ENCODE measurements around the gene NLRC3.

GRCh38 chr16:3599922-3600321, 22.7 kb upstream of the NLRC3 start:
- TF ChIP-seq USF1 (IDR thresholded peaks at IDR 0.05; ENCODE audit: borderline replicate concordance, low read depth) (no peak), POLR2AphosphoS5 (IDR thresholded peaks at IDR 0.05; ENCODE audit: low read depth, low read length) (no peak), YY1 (IDR thresholded peaks at IDR 0.05; ENCODE audit: low read depth) (no peak)
- TF ChIP-seq, protein P1, sequence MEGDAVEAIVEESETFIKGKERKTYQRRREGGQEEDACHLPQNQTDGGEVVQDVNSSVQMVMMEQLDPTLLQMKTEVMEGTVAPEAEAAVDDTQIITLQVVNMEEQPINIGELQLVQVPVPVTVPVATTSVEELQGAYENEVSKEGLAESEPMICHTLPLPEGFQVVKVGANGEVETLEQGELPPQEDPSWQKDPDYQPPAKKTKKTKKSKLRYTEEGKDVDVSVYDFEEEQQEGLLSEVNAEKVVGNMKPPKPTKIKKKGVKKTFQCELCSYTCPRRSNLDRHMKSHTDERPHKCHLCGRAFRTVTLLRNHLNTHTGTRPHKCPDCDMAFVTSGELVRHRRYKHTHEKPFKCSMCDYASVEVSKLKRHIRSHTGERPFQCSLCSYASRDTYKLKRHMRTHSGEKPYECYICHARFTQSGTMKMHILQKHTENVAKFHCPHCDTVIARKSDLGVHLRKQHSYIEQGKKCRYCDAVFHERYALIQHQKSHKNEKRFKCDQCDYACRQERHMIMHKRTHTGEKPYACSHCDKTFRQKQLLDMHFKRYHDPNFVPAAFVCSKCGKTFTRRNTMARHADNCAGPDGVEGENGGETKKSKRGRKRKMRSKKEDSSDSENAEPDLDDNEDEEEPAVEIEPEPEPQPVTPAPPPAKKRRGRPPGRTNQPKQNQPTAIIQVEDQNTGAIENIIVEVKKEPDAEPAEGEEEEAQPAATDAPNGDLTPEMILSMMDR (IDR thresholded peaks at IDR 0.05): no peak
